H1 (cell line): ENCODE measurements around the gene CNOT10.

Experiments
- CBX8 ChIP-seq: fragments of 300-800, 300-1000 bp; sonication (generic); IDR thresholded peaks from 2 replicates; pipeline ENCODE4 v1.7.1; 2016; ENCODE audit warnings: low read depth, low read length, borderline replicate concordance
- CTCF ChIP-seq, 3 experiments: IDR thresholded peaks; 1 replicate in 2 of 3; 2 replicates in 1 of 3; pipeline versions ENCODE4 v1.5.1 to v1.6.1; 2011; ENCODE audit warnings: low read length in 3 of 3, mild to moderate bottlenecking in 3 of 3, inconsistent platforms in 2 of 3, low read depth in 1 of 3, moderate library complexity in 1 of 3; ENCODE audit not compliant: insufficient read depth in 1 of 3; ENCODE audit errors: control extremely low read depth in 1 of 3
- EP300 ChIP-seq, 2 experiments: IDR thresholded peaks; 1 replicate in 1 of 2; 2 replicates in 1 of 2; pipeline ENCODE4 v1.6.1; 2011 to 2012; ENCODE audit warnings: low read depth in 2 of 2, low read length in 2 of 2, mild to moderate bottlenecking in 2 of 2, borderline replicate concordance in 1 of 2, inconsistent platforms in 1 of 2, moderate library complexity in 1 of 2
- EZH2 ChIP-seq: fragments of 200-600 bp; sonication (generic); IDR thresholded peaks from 2 replicates; pipeline ENCODE4 v1.7.1; 2012; ENCODE audit warnings: low read depth, mild to moderate bottlenecking, moderate library complexity, low read length, inconsistent platforms; ENCODE audit not compliant: severe bottlenecking
- HDAC2 ChIP-seq, 2 experiments: fragments of 300-600 bp in 1 of 2; sonication (generic) in 1 of 2; IDR thresholded peaks; 2 replicates each; pipeline ENCODE4 v1.6.1; 2011 to 2012; ENCODE audit warnings: low read depth in 2 of 2, low read length in 2 of 2, mild to moderate bottlenecking in 2 of 2, moderate library complexity in 2 of 2, borderline replicate concordance in 1 of 2, inconsistent platforms in 1 of 2
- KDM5A ChIP-seq: fragments of 200-600 bp; IDR thresholded peaks from 2 replicates; pipeline ENCODE4 v1.7.1; 2012; ENCODE audit warnings: mild to moderate bottlenecking, low read length, inconsistent platforms, mixed read lengths
- POLR2A ChIP-seq, 2 experiments: IDR thresholded peaks; 1 replicate in 1 of 2; 2 replicates in 1 of 2; pipeline ENCODE4 v1.6.1; 2011; ENCODE audit warnings: low read depth in 2 of 2, low read length in 2 of 2, mild to moderate bottlenecking in 2 of 2; ENCODE audit errors: control extremely low read depth in 1 of 2
- RFX5 ChIP-seq: IDR thresholded peaks from 2 replicates; pipeline ENCODE4 v1.6.1; 2011; ENCODE audit warnings: low read depth, low read length, improper control_type of control experiment, borderline replicate concordance
- SIN3A ChIP-seq, 2 experiments: IDR thresholded peaks in 1 of 2; conservative IDR thresholded peaks in 1 of 2; 2 replicates each; pipeline ENCODE4 v1.6.1; 2011 to 2012; ENCODE audit warnings: low read length in 2 of 2, improper control_type of control experiment in 1 of 2, low read depth in 1 of 2, mild to moderate bottlenecking in 1 of 2
- SP1 ChIP-seq: IDR thresholded peaks from 2 replicates; pipeline ENCODE4 v1.6.1; 2011; ENCODE audit warnings: low read depth, low read length
- TAF1 ChIP-seq: IDR thresholded peaks from 2 replicates; pipeline ENCODE4 v1.6.1; 2011; ENCODE audit warnings: mild to moderate bottlenecking, low read depth, low read length
- TCF12 ChIP-seq: IDR thresholded peaks from 2 replicates; pipeline ENCODE4 v1.6.1; 2011; ENCODE audit warnings: low read depth, mild to moderate bottlenecking, low read length
- YY1 ChIP-seq: IDR thresholded peaks from 2 replicates; pipeline ENCODE4 v1.6.1; 2011; ENCODE audit warnings: low read depth, mild to moderate bottlenecking, low read length

GRCh38 chr3:32641356-32641755 lies 43.6 kb upstream of the CNOT10 start:
- TF ChIP-seq EP300 (IDR thresholded peaks at IDR 0.05; ENCODE audit: borderline replicate concordance in 1 of 2, low read depth in 2 of 2, low read length in 2 of 2) (no peak), RFX5 (no peak), CTCF (IDR thresholded peaks at IDR 0.05; ENCODE audit: control extremely low read depth in 1 of 3, insufficient read depth in 1 of 3, low read depth in 1 of 3, low read length in 3 of 3) (no peak), TCF12 (no peak), SP1 (no peak), SIN3A (conservative IDR thresholded peaks at IDR 0.05 in 1 of 2, IDR thresholded peaks at IDR 0.05 in 1 of 2; ENCODE audit: low read depth in 1 of 2, low read length in 2 of 2) (no peak), KDM5A (no peak), POLR2A (IDR thresholded peaks at IDR 0.05; ENCODE audit: control extremely low read depth in 1 of 2, low read depth in 2 of 2, low read length in 2 of 2) (no peak), TAF1 (no peak), YY1 (no peak), HDAC2 (IDR thresholded peaks at IDR 0.05; ENCODE audit: borderline replicate concordance in 1 of 2, low read depth in 2 of 2, low read length in 2 of 2) (no peak), CBX8 (no peak), EZH2 (no peak)
